ENCODE results near the gene OXLD1. TPM values are rescaled to one million over a fixed set of nuclear protein-coding genes. Genes with fewer than 3 reads are reported as not detected.

OXLD1 gene
- total RNA-seq, 1 experiment from 2014 or later: 75.9 TPM

DNA sequence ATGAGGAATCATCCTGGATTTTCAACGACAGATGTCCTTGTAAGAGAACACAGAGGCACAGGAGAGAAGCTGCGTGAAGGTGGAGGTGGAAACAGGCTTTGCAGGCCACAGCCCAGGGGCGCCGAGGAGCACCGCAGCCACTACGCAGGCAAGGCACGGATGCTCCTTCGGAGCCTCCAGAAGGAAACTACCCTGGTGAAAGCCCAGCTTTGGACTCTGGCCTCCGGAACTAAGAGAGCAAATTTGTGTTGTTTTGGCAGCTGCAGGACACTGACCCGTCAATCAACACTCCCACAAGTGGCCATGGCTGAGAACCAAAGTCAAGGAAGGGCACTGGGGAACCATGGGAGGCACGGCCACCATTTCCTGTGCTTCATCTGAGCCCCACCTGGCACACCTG is 13.7 kb upstream of the OXLD1 start:
- Histone ChIP-seq H3K27ac (ENCODE audit: low read depth, low read length) (no peak overlapping the region), H3K4me2 (ENCODE audit: low read length) (no peak overlapping the region), H3K36me3 (ENCODE audit: control insufficient read depth in 1 of 2, insufficient read depth in 2 of 2, low read length in 2 of 2) (peaks cover 0 to 3% of the 10 kb centered on the region in 2 experiments; a peak in 1 of 4 replicates), H3K79me2 (ENCODE audit: insufficient read depth, low read length) (peaks cover 38% of the 10 kb centered on the region), H3K4me3 (replicated peaks in 1 of 2; ENCODE audit: low read depth in 1 of 2, low read length in 2 of 2) (no peak overlapping the region), H3K9me2 (ENCODE audit: insufficient read depth) (no peaks in the 10 kb centered on the region), H4K20me1 (ENCODE audit: insufficient read depth) (peaks cover 6% of the 10 kb centered on the region; the same call in 1 of the 2 replicates), H3K9me3 (ENCODE audit: control insufficient read depth in 1 of 2, insufficient read depth in 1 of 2, low read depth in 1 of 2, low read length in 2 of 2) (no peaks in the 10 kb centered on the region), H2AFZ (ENCODE audit: low read depth, low read length, poor library complexity, severe bottlenecking) (no peak overlapping the region), H3K9ac (ENCODE audit: low read length) (no peak overlapping the region), H3K4me1 (ENCODE audit: control insufficient read depth in 1 of 2, insufficient read depth in 2 of 2, low read length in 2 of 2) (peaks cover 14 to 18% of the 10 kb centered on the region in 2 experiments), H3K27me3 (ENCODE audit: insufficient read depth, low read length) (no peaks in the 10 kb centered on the region)
- intact Hi-C loops (cut with micrococcal nuclease): no loop called here
- ChIA-PET POLR2A (no interaction called here), CTCF (no interaction called here), RAD21 (ENCODE audit: low non-redundant PET in 1 of 2, low total read pairs in 2 of 2, uncharacterized antibody in 2 of 2, unreplicated experiment in 2 of 2) (no interaction called here)
- DNase-seq (ENCODE audit: low read depth, low spot score) (no peak), ATAC-seq (no peak)
- BruUV-seq (replicated peaks): no TSS peak
- TF ChIP-seq ZFX (IDR thresholded peaks at IDR 0.05) (no peak), SP1 (IDR thresholded peaks at IDR 0.05; ENCODE audit: low read depth) (no peak), CTCF (IDR thresholded peaks at IDR 0.05 in 2 of 3, conservative IDR thresholded peaks at IDR 0.05 in 1 of 3; ENCODE audit: borderline replicate concordance in 1 of 3, insufficient read depth in 1 of 3, low read depth in 2 of 3, low read length in 2 of 3) (no peak), SRF (IDR thresholded peaks at IDR 0.05; ENCODE audit: low read depth) (no peak), TCF7L2 (IDR thresholded peaks at IDR 0.05; ENCODE audit: borderline replicate concordance, extremely low read depth, insufficient read depth, insufficient read length) (no peak), CEBPB (IDR thresholded peaks at IDR 0.05; ENCODE audit: low read depth) (no peak), YY1 (IDR thresholded peaks at IDR 0.05; ENCODE audit: extremely low read depth, insufficient replicate concordance, low read depth, low read length) (no peak), EZH2 (IDR thresholded peaks at IDR 0.05) (no peak), ELF1 (IDR thresholded peaks at IDR 0.05; ENCODE audit: borderline replicate concordance, low read depth) (no peak), JUND (IDR thresholded peaks at IDR 0.05) (no peak), SIN3A (IDR thresholded peaks at IDR 0.05; ENCODE audit: low read depth) (no peak), ZBTB33 (IDR thresholded peaks at IDR 0.05; ENCODE audit: extremely low read depth, insufficient replicate concordance, low read length) (no peak), REST (IDR thresholded peaks at IDR 0.05; ENCODE audit: low read depth) (no peak), POLR2AphosphoS5 (IDR thresholded peaks at IDR 0.05; ENCODE audit: low read depth, low read length) (no peak), RAD21 (IDR thresholded peaks at IDR 0.05; ENCODE audit: low read depth) (no peak), EGR1 (IDR thresholded peaks at IDR 0.05; ENCODE audit: low read depth) (no peak), POLR2A (IDR thresholded peaks at IDR 0.05; ENCODE audit: borderline replicate concordance, extremely low read depth, insufficient read depth, insufficient read length) (no peak)
- TF ChIP-seq, protein P1, sequence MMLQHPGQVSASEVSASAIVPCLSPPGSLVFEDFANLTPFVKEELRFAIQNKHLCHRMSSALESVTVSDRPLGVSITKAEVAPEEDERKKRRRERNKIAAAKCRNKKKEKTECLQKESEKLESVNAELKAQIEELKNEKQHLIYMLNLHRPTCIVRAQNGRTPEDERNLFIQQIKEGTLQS (IDR thresholded peaks at IDR 0.05): no peak

Data from HCT116 (cell line).